Urothelium cell line (cell line): ENCODE measurements around the gene ATXN1.
"Not testable (repeated sequence)": the region's sequence is repeated elsewhere in the genome, so short reads cannot be mapped to it uniquely, and the experiment has no call there.

ENCODE experiments used
- DNase-seq: peaks from one replicate; pipeline ENCODE4 v3.0.0; 2011; ENCODE audit warnings: low spot score, mixed read lengths
- FAIRE-seq: peaks from 2 replicates; lab custom pipeline; 2011; peaks lifted over from hg19 to GRCh38; lab: Jason Lieb, UNC

ATXN1 gene

DNA sequence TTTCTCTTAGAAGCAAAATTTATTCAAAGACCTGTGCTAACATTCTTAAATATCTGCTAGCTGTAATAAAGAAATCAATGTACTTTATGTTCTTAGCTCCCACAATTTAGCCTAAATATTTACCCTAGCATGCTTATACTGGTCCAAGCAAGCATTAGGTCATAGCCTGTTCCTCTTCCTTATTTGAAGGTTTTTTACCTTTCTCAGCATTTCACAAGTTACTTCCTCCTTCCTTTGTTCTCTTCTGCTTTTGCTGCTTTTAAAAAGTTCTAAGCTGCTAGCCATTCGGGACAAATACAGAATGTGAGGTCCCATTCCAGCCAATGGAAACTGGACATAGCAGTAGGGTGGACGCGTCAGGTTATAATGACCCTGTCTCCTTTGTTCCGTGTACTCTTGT lies 354.7 kb downstream of the ATXN1 start:
- not testable (repeated sequence) for FAIRE-seq, DNase-seq

DNA sequence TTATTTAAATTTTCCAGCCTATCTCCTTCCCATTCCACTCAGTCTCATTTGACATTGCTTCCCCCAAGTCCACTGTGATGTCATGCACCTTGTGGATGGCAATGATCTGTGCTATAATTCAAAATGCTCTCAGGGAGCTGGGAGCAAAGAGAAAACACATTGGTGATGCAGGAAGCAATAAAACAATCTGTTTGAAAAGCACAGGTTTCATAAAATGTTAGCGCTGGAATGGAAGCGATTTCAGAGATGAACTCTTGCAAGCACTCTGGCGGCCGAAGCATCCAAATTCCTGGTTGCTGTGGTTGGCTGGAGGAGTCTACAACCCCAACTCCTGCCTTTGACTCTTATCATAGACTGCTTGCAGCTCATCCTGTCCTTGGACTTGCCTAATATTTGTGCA lies 355.9 kb downstream of the ATXN1 start:
- DNase-seq = no peak
- no peak for FAIRE-seq

- DNase-seq (no peak), FAIRE-seq (no peak)
Measured at GRCh38 chr6:16404456-16404855, 356.8 kb downstream of the ATXN1 start.

GRCh38 chr6:16403831-16404230 lies 357.4 kb downstream of the ATXN1 start:
- FAIRE-seq (no peak), DNase-seq (no peak)

- DNase-seq = no peak
- no peak for FAIRE-seq
Measured at GRCh38 chr6:16402581-16402900, 358.7 kb downstream of the ATXN1 start.

GRCh38 chr6:16400248-16400760 lies 361.0 kb downstream of the ATXN1 start:
- DNase-seq (no peak), FAIRE-seq (no peak)

DNA sequence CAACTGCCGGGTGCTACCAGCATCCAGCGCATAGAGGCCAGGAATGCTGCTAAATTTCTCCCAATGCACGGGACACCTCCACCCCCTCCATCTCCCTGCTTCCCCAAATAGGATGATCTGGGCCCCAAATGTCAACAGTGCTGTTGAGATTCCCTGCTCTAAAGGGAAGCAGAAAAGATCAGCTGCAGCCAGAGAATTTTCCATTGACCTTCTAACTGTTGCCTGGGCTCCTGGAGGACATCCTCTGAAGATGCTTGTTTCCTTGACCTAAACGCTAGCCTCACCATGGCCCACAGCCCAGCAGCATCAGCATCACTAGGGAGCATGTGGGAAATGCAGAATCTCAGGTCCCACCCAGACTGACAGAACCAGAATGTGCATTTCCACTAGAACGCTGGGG lies 361.6 kb downstream of the ATXN1 start:
- FAIRE-seq (no peak), DNase-seq (no peak)

GRCh38 chr6:16399158-16399557 lies 362.1 kb downstream of the ATXN1 start:
- DNase-seq (no peak), FAIRE-seq (no peak)

DNA sequence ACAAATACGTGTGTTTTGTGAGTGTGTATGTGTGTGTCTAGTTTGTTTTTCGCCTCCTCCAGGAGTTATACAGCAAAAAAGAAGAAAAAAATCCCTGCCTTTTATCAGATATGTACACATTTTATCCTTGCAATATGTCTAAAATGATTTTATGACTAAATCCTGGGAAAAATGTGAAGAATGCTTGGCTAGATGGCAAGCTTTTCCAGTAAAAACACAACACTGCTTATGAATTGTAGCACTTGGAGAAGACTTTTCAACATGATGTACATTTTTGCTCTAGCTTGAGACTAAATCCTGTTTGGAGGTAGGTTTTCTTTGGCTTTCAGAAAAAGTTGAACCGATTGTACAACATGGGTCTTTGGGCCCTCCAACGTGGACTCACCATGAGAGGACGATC lies 362.7 kb downstream of the ATXN1 start:
- no peak for DNase-seq
- no peak for FAIRE-seq

GRCh38 chr6:16397623-16398022 lies 363.6 kb downstream of the ATXN1 start:
- FAIRE-seq = no peak

DNA sequence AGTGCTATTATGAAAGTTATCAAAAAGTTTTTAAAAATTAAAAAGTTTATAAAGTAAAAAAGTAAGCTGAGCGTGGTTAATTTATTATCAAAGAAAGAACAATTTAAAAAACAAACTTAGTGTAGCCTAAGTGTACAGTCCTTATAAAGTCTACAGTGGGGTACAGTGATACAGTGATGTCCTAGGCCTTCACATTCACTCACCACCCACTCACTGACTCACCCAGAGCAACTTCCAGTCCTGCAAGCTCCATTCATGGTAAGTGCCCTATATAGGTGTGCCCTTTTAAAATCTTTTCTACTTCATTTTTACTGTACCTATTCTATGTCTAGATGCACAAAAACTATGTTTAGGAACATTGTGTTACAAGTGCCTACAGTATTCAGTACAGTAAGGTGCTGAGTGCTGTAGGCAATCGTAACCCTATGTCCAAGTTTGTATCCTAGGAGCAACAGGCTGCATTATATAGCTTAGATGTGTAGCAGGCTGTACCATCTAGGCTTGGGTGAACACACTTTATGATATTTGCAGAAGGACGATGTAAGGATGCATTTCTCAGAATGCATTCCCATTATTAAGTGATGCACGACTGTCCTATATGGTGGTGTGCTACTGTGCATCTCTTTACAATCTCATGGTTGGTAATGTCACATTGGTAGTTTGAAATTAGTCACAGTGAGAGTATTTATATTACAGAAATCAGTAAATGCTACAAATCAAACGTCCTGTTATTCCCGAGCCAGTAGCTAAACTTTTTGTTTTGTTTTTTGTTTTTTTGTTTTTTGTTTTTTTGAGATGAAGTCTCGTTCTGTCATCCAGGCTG lies 364.6 kb downstream of the ATXN1 start:
- DNase-seq = no peak
- FAIRE-seq = no peak

More at GRCh38 chr6:16397623-16398022, 363.6 kb downstream of the ATXN1 start:
- DNase-seq = no peak

DNA sequence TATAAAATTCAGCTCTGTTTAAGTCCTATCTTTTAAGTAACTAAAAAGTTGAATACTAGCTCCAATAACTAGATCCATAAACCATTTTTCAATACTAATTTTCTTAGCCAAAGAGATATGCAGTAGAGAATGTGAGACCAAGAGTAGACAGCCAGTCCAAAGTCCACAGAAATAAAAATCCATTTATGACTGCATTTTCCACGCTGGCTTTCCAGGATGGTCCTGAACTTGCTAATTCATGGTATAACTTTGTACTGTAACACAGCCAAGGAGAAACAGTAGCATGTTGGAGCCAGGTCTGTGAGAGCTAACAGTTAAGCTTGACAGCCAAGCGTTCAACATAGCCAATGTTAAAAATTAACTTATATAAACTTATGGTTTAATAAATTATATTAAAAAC lies 366.6 kb downstream of the ATXN1 start:
- FAIRE-seq = no peak
- no peak for DNase-seq

GRCh38 chr6:16393326-16393725 lies 367.9 kb downstream of the ATXN1 start:
- no peak for FAIRE-seq

DNA sequence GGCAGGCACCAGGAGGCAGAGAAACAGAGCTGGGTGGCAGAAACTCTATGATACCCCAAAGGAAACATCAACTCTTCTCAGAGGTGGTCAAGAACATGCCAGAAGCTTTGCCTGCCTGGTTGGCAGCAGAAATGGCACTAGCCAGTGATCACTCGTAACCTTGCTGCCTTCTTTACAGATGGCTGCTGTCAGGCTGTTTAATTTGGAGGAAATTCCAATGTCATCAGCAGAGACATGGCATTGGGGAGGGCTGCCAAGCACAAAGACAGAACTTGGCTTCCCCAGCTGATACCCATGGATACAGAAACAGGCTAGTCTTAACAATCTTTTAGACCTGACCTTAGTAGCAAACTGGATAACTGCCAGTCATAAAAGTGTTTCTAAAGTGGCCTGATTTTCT lies 369.2 kb downstream of the ATXN1 start:
- no peak for FAIRE-seq
- no peak for DNase-seq

More at GRCh38 chr6:16393326-16393725, 367.9 kb downstream of the ATXN1 start:
- DNase-seq = no peak

DNA sequence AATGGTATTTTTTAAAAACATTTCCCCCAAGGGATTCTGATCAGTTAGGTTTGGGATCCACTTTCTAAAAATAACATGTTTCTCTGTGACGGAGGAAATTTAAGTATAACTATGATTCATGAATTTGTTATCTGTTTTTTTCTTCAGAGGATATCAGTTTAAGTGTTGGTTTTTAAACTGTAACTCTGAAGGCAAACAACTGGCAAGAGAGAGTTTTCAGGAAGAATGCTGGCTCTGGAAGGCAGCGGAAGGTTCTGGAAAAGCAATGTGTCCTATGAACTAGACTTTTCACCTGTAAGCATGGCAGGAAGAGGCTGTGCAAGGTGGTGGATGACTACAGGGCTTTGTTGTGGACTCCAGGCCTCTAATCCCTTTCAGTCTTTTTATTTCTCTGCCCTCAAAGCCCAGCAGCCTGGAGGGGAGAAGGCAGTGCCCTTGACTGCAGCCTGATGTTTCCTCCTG lies 369.8 kb downstream of the ATXN1 start:
- FAIRE-seq = no peak
- no peak for DNase-seq

DNA sequence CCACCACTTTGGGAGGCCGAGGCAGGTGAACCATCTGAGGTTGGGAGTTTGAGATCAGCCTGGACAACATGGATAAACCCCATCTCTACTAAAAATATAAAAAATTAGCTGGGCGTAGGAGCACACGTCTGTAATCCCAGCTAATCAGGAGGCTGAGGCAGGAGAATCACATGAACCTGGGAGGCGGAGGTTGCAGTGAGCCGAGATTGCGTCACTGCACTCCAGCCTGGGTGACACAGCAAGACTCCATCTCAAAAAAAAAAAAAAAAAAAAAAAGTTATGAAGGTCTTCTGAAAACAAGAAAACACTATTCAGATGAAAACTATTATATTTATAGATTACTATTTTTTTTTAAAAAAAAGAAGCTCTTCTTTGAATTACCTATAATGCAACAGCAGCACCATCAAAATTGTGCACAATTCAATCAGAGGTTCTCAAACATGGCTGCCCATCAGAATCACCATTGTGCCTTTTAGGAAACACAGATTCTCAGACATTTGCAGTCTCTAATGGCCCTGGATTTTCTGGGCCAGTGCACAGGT lies 370.3 kb downstream of the ATXN1 start:
- not testable (repeated sequence) for FAIRE-seq

DNA sequence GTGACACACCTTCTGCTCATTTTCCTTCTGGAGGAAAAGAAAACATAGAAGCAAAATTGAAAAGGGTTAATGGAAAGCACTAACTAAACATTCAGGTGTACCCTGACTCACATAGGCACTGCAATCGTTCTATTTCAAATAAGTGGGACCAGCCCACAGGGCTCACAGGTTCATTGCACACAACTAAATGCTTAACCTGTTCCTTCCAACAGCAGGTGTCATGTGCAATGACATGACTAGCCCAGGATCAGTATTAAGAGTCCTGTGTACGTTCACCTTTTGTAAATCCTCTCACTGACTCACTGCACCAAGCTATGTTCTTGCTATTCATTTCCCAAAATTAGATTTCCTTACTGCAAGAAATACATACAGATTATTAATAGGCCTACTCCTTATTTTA lies 371.6 kb downstream of the ATXN1 start:
- DNase-seq (no peak), FAIRE-seq (no peak)

More for the DNA sequence above, 370.3 kb downstream of the ATXN1 start:
- DNase-seq = not testable (repeated sequence)

GRCh38 chr6:16388488-16388887 lies 372.8 kb downstream of the ATXN1 start:
- no peak for DNase-seq
- no peak for FAIRE-seq

DNA sequence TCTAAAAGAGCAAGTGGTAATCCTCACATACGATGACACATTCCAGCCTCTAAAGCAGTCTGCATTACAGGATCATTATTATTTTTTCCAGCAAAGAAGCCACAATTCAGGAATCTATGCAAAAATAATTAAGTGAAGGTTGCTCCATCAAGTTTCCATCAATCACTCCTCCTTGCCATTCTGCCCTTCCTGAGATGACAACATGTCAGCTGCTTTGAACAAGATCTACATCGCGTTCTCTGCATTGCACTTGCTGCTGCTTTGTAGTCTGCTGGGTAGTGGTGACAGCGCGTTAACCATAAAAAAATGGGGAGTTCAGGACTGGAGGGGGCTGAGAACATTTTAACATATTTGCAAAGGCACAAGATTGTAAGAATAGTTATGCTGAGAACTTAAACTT lies 375.2 kb downstream of the ATXN1 start:
- FAIRE-seq (no peak), DNase-seq (no peak)

GRCh38 chr6:16383607-16384206 lies 377.6 kb downstream of the ATXN1 start:
- FAIRE-seq (no peak), DNase-seq (no peak)

- DNase-seq, FAIRE-seq: not testable (repeated sequence)
Measured at GRCh38 chr6:16381968-16382367, 379.3 kb downstream of the ATXN1 start.
